NK-92 (cell line): ENCODE measurements around the gene NFKBIB.
"Not testable (repeated sequence)": the region's sequence is repeated elsewhere in the genome, so short reads cannot be mapped to it uniquely, and the experiment has no call there.

Experiments
- DNase-seq: peaks from one replicate; lab custom pipeline; 2025; ENCODE audit not compliant: unreplicated experiment; lab: John Stamatoyannopoulos, UW

NFKBIB gene

GRCh38 chr19:38899447-38900201 is at the start of gene NFKBIB, which contains the start of gene SIRT2:
NFKBIB (plus strand) TSS chr19:38899969; CDS start chr19:38900033, 64 bp downstream.
SIRT2 (minus strand) TSS chr19:38899618; CDS start chr19:38899521, 97 bp downstream.
- peak; percentile 95 for DNase-seq

- DNase-seq, result peak; percentile 100
Observed at GRCh38 chr19:38850436-38850975, 49.3 kb upstream of the NFKBIB start.

- DNase-seq, result no peak
Observed at GRCh38 chr19:38850976-38851621, 48.7 kb upstream of the NFKBIB start.

- DNase-seq, result peak; percentile 30
Observed at GRCh38 chr19:38851622-38852230, 48.0 kb upstream of the NFKBIB start.

- no peak for DNase-seq
Observed at GRCh38 chr19:38852231-38853044, 47.3 kb upstream of the NFKBIB start.

GRCh38 chr19:38853214-38853613 is 46.6 kb upstream of the NFKBIB start:
- DNase-seq, result no peak

GRCh38 chr19:38854961-38855360 is 44.8 kb upstream of the NFKBIB start:
- DNase-seq, result not testable (repeated sequence)

- DNase-seq, result not testable (repeated sequence)
Observed at GRCh38 chr19:38855751-38856150, 44.0 kb upstream of the NFKBIB start.

- no peak for DNase-seq
Observed at GRCh38 chr19:38856813-38857212, 43.0 kb upstream of the NFKBIB start.

- not testable (repeated sequence) for DNase-seq
Observed at GRCh38 chr19:38859631-38860204, 40.1 kb upstream of the NFKBIB start.

GRCh38 chr19:38861368-38861767 is 38.4 kb upstream of the NFKBIB start:
- no peak for DNase-seq

GRCh38 chr19:38862321-38863059 is 37.3 kb upstream of the NFKBIB start:
- DNase-seq, result no peak

GRCh38 chr19:38867171-38867780 is 32.5 kb upstream of the NFKBIB start:
- no peak for DNase-seq

GRCh38 chr19:38868551-38868950 is 31.2 kb upstream of the NFKBIB start:
- no peak for DNase-seq

- DNase-seq, result no peak
Observed at GRCh38 chr19:38869160-38869835, 30.5 kb upstream of the NFKBIB start.

- DNase-seq, result peak; percentile 47
Observed at GRCh38 chr19:38869836-38870607, 29.7 kb upstream of the NFKBIB start.

GRCh38 chr19:38870612-38871011 is 29.2 kb upstream of the NFKBIB start:
- DNase-seq, result no peak

- not testable (repeated sequence) for DNase-seq
Observed at GRCh38 chr19:38873400-38873799, 26.4 kb upstream of the NFKBIB start.
